GM12873 (cell line): ENCODE measurements around the gene CADPS.

Experiments used
- CTCF ChIP-seq: IDR thresholded peaks from 2 replicates; pipeline ENCODE4 v1.5.1; 2012; ENCODE audit warnings: low read depth, mild to moderate bottlenecking, moderate library complexity, low read length, control low read depth; ENCODE audit not compliant: insufficient read depth; ENCODE audit errors: missing control alignments

The CADPS gene

GRCh38 chr3:62372621-62373041 lies 502.6 kb downstream of the CADPS start:
- no peak for TF ChIP-seq CTCF

GRCh38 chr3:62371720-62372591 lies 503.3 kb downstream of the CADPS start:
- TF ChIP-seq CTCF = no peak

- TF ChIP-seq CTCF = no peak
These were observed 504.1 kb downstream of the CADPS start for GRCh38 chr3:62370858-62371719.

- no peak for TF ChIP-seq CTCF
These were observed 504.9 kb downstream of the CADPS start for GRCh38 chr3:62370112-62370857.

GRCh38 chr3:62369476-62369743 lies 505.8 kb downstream of the CADPS start:
- TF ChIP-seq CTCF = no peak

GRCh38 chr3:62368705-62369475 lies 506.3 kb downstream of the CADPS start:
- no peak for TF ChIP-seq CTCF

- TF ChIP-seq CTCF = no peak
These were observed 506.9 kb downstream of the CADPS start for GRCh38 chr3:62368290-62368704.
